Stimulated activated CD8-positive, alpha-beta memory T cell treated with anti-CD3 and anti-CD28 coated beads, Interleukin-4, amount 100 ng/mL, for 24 hours (primary cell): ENCODE results near the gene HDAC10.

Source experiments
- DNase-seq: peaks from one replicate; pipeline ENCODE4 v3.0.0-alpha.2; 2020; ENCODE audit warnings: low read depth

HDAC10 gene

GRCh38 chr22:50256258-50256862 lies 5.3 kb upstream of the HDAC10 start:
- DNase-seq: no peak

- no peak for DNase-seq
Measured at GRCh38 chr22:50255607-50256006, 4.5 kb upstream of the HDAC10 start.

- DNase-seq: no peak
Measured at GRCh38 chr22:50255099-50255498, 4.0 kb upstream of the HDAC10 start.

- DNase-seq: no peak
Measured at GRCh38 chr22:50253941-50254340, 2.9 kb upstream of the HDAC10 start.

GRCh38 chr22:50253046-50253915 lies 2.2 kb upstream of the HDAC10 start:
- no peak for DNase-seq

GRCh38 chr22:50252082-50253045 lies 1.3 kb upstream of the HDAC10 start:
- peak; percentile 58 for DNase-seq

- DNase-seq: no peak
Measured at GRCh38 chr22:50251477-50252081, 514 bp upstream of the HDAC10 start.

GRCh38 chr22:50250249-50250554 lies 863 bp downstream of the HDAC10 start:
- DNase-seq: no peak

GRCh38 chr22:50249341-50250248 lies 1.5 kb downstream of the HDAC10 start:
- DNase-seq: no peak

GRCh38 chr22:50248196-50249081 lies 2.6 kb downstream of the HDAC10 start:
- DNase-seq: no peak

- DNase-seq: peak; percentile 29
Measured at GRCh38 chr22:50247748-50248147, 3.3 kb downstream of the HDAC10 start.

- no peak for DNase-seq
Measured at GRCh38 chr22:50246242-50247175, 4.6 kb downstream of the HDAC10 start.

- no peak for DNase-seq
Measured at GRCh38 chr22:50245214-50246072, 5.6 kb downstream of the HDAC10 start.

GRCh38 chr22:50244420-50245213 lies 6.4 kb downstream of the HDAC10 start, which contains the start of gene TUBGCP6:
Gene TUBGCP6, minus strand, starts transcription at chr22:50245023. Its CDS starts 564 bp downstream, at chr22:50244459.
- DNase-seq: peak; percentile 92

- no peak for DNase-seq
Measured at GRCh38 chr22:50243685-50244419, 7.2 kb downstream of the HDAC10 start.

GRCh38 chr22:50242406-50242949 lies 8.6 kb downstream of the HDAC10 start:
- DNase-seq: no peak
